GM21528 (cell line): ENCODE data around the gene SGMS2.

Source experiments
- ATAC-seq: cut with Tn5 transposase; IDR thresholded peaks from one replicate; pipeline ENCODE4 v1.9.1; 2021; ENCODE audit warnings: mild to moderate bottlenecking, moderate library complexity; ENCODE audit not compliant: unreplicated experiment, low FRiP score

SGMS2 gene

GRCh38 chr4:107824350-107825071 is at the start of gene SGMS2:
Gene SGMS2, plus strand, starts transcription at chr4:107824932. Its CDS starts 70,622 bp downstream, at chr4:107895554.
- ATAC-seq, result peak; percentile 65

GRCh38 chr4:107777890-107778289 is 46.8 kb upstream of the SGMS2 start:
- no peak for ATAC-seq

- ATAC-seq, result no peak
Observed at GRCh38 chr4:107778784-107779530, 45.8 kb upstream of the SGMS2 start.

- ATAC-seq, result no peak
Observed at GRCh38 chr4:107780665-107781064, 44.1 kb upstream of the SGMS2 start.

- ATAC-seq, result no peak
Observed at GRCh38 chr4:107791902-107792301, 32.8 kb upstream of the SGMS2 start.

GRCh38 chr4:107792711-107793110 is 32.0 kb upstream of the SGMS2 start:
- no peak for ATAC-seq

GRCh38 chr4:107793996-107794395 is 30.7 kb upstream of the SGMS2 start:
- ATAC-seq, result no peak

GRCh38 chr4:107799669-107800450 is 24.9 kb upstream of the SGMS2 start:
- ATAC-seq, result no peak

- ATAC-seq, result no peak
Observed at GRCh38 chr4:107800706-107801105, 24.0 kb upstream of the SGMS2 start.

- no peak for ATAC-seq
Observed at GRCh38 chr4:107801766-107802211, 22.9 kb upstream of the SGMS2 start.

GRCh38 chr4:107804956-107805355 is 19.8 kb upstream of the SGMS2 start:
- ATAC-seq, result no peak

- ATAC-seq, result no peak
Observed at GRCh38 chr4:107806196-107806595, 18.5 kb upstream of the SGMS2 start.

GRCh38 chr4:107808572-107808971 is 16.2 kb upstream of the SGMS2 start:
- no peak for ATAC-seq

- ATAC-seq, result no peak
Observed at GRCh38 chr4:107809210-107809609, 15.5 kb upstream of the SGMS2 start.

- ATAC-seq, result no peak
Observed at GRCh38 chr4:107814758-107815157, 10.0 kb upstream of the SGMS2 start.

- ATAC-seq, result no peak
Observed at GRCh38 chr4:107815158-107815557, 9.6 kb upstream of the SGMS2 start.

GRCh38 chr4:107818301-107818910 is 6.3 kb upstream of the SGMS2 start:
- no peak for ATAC-seq

- ATAC-seq, result no peak
Observed at GRCh38 chr4:107823870-107824349, 822 bp upstream of the SGMS2 start.

GRCh38 chr4:107825072-107825824 is 516 bp downstream of the SGMS2 start:
- ATAC-seq, result peak; percentile 37
